HEK293T (cell line): Measurements from ENCODE around the gene C19orf38.

Experiments used
- CTBP1 ChIP-seq: fragments of 450-650 bp; IDR thresholded peaks from 2 replicates; pipeline ENCODE4 v1.6.1; 2016; ENCODE audit warnings: borderline replicate concordance
- FOXA1 ChIP-seq: fragments of 450-650 bp; IDR thresholded peaks from 2 replicates; pipeline ENCODE4 v1.6.1; 2016; ENCODE audit warnings: mild to moderate bottlenecking
- FOXK2 ChIP-seq: fragments of 450-650 bp; IDR thresholded peaks from 2 replicates; pipeline ENCODE4 v1.6.1; 2016; ENCODE audit warnings: mild to moderate bottlenecking
- FOXM1 ChIP-seq: fragments of 450-650 bp; IDR thresholded peaks from 2 replicates; pipeline ENCODE4 v1.6.1; 2017; ENCODE audit warnings: mild to moderate bottlenecking, borderline replicate concordance
- HDGF ChIP-seq: fragments of 450-650 bp; IDR thresholded peaks from 2 replicates; pipeline ENCODE4 v1.6.1; 2017; ENCODE audit warnings: antibody characterized with exemption, borderline replicate concordance
- L3MBTL2 ChIP-seq: fragments of 450-650 bp; conservative IDR thresholded peaks from 2 replicates; pipeline ENCODE4 v1.6.1; 2016; ENCODE audit warnings: mild to moderate bottlenecking
- NFRKB ChIP-seq: fragments of 450-650 bp; IDR thresholded peaks from 2 replicates; pipeline ENCODE4 v1.6.1; 2016; ENCODE audit warnings: mild to moderate bottlenecking, moderate library complexity
- SP1 ChIP-seq: fragments of 450-650 bp; IDR thresholded peaks from 2 replicates; pipeline ENCODE4 v1.6.1; 2017
- SUZ12 ChIP-seq: fragments of 450-650 bp; IDR thresholded peaks from 2 replicates; pipeline ENCODE4 v1.6.1; 2016; ENCODE audit warnings: mild to moderate bottlenecking
- TF ChIP-seq, protein P1 (sequence below): fragments of 450-650 bp; IDR thresholded peaks from 2 replicates; pipeline ENCODE4 v1.6.1; 2016

DNA sequence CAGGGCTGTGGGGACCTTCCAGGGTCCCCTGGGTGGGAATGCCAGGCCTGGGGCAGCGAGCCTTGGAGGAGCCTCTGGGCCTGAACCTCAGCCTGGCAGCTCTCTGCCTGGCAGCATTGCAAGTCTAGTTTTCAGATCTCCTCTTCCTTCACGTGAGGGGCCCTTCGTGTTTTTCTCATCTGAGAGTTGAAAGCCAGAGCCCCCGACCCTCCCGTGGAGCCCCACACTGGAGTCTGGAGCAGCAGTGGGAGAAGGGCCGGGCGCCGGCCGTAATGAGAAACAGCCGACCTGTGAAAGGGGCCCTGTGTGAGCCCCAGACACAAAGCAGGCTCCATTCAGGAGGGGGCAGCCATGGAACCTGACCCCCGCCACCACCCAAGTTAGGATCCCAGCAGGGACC, 31.5 kb upstream of the C19orf38 start:
- TF ChIP-seq FOXA1 (no peak), SP1 (no peak), FOXK2 (no peak), SUZ12 (no peak), NFRKB (no peak), HDGF (no peak), L3MBTL2 (no peak), CTBP1 (no peak), FOXM1 (no peak)
- TF ChIP-seq, protein P1, sequence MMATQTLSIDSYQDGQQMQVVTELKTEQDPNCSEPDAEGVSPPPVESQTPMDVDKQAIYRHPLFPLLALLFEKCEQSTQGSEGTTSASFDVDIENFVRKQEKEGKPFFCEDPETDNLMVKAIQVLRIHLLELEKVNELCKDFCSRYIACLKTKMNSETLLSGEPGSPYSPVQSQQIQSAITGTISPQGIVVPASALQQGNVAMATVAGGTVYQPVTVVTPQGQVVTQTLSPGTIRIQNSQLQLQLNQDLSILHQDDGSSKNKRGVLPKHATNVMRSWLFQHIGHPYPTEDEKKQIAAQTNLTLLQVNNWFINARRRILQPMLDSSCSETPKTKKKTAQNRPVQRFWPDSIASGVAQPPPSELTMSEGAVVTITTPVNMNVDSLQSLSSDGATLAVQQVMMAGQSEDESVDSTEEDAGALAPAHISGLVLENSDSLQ: no peak
